Activated naive CD4-positive, alpha-beta T cell treated with anti-CD3 and anti-CD28 coated beads, Interleukin-2, amount 10 ng/mL, durations not matched to agents 7 days and 5 days (primary cell): Measurements from ENCODE around the gene IL15RA.

Experiments used
- CTCF ChIA-PET: fragments of 350-600 bp; sonication (Branson Sonifier 250); formaldehyde crosslinking; loops from one replicate; lab custom pipeline; 2021; ENCODE audit warnings: antibody characterized with exemption; lab: Charles Lee
- DNase-seq: peaks from one replicate; pipeline ENCODE4 v3.0.0-alpha.2; 2020
- H3K27ac Mint-ChIP-seq: one replicate; pipeline ENCODE4 v1.8.0; 2021; ENCODE audit warnings: mild to moderate bottlenecking, moderate library complexity, mixed read lengths
- H3K27me3 Mint-ChIP-seq: one replicate; pipeline ENCODE4 v1.8.0; 2021; ENCODE audit warnings: mild to moderate bottlenecking, mixed read lengths
- H3K36me3 Mint-ChIP-seq: one replicate; pipeline ENCODE4 v1.8.0; 2021; ENCODE audit warnings: mixed read lengths
- H3K4me1 Mint-ChIP-seq: one replicate; pipeline ENCODE4 v1.8.0; 2021; ENCODE audit warnings: mixed read lengths
- H3K4me3 Mint-ChIP-seq: one replicate; pipeline ENCODE4 v1.8.0; 2021; ENCODE audit warnings: mild to moderate bottlenecking, moderate library complexity, mixed read lengths
- H3K9me3 Mint-ChIP-seq: one replicate; pipeline ENCODE4 v1.8.0; 2021; ENCODE audit warnings: mixed read lengths

Gene IL15RA, protein sequence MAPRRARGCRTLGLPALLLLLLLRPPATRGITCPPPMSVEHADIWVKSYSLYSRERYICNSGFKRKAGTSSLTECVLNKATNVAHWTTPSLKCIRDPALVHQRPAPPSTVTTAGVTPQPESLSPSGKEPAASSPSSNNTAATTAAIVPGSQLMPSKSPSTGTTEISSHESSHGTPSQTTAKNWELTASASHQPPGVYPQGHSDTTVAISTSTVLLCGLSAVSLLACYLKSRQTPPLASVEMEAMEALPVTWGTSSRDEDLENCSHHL

DNA sequence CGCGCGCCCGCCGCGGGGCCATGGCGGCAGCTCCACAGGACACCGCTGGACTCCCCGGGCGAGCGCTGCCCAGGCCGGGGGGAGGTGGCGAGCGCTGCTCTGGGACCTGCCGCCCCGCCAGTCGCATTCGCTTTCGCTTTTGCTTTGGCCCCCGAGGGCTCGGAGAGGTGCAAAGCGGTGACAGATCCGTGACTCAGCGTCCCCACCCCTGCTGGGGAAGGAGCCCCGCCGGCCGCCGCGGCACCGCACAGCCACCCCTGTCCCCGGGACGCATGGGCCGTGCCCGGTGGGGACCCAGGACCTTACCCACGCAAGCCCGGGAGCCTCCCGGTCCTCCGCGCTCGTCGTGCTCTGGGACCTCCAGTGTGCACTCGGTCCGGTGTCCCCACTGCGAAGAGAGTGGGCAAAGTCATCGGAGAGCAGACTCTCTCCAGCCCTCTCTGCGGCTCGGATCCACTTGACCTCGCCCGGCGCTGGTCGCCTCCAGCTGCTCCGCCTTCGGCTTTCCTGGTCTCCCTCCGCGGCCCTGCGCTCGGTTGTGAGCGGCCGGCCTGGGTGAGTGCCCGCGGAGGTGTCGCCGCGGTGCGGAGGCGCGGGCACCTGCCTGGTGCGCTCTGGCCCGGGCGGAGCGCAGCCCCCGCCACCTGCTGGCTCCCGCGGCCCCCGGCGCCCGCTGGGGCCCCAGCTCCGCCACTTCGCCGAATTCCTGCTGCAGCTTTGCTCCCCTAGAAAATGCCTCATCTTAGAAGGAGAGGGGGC is at the start of gene IL15RA:
IL15RA (minus strand) TSS at position 73 of the 759 bp plus-strand sequence; CDS start at position 22, 51 bp downstream.
- H3K4me3 Mint-ChIP-seq: peak within 1 kb of the TSS; percentile 88
- peak within 1 kb of the TSS; percentile 93 for H3K27ac Mint-ChIP-seq
- H3K9me3 Mint-ChIP-seq: no peaks in the 10 kb centered on the region
- peak; percentile 95 for DNase-seq
- CTCF ChIA-PET: interaction anchor here (1.0 to 1.6 kb wide), 3 partner anchors 14 to 348 kb away, joined by 3 to 4 read pairs (median 3); no protein-coding TSS in a partner anchor
- H3K4me1 Mint-ChIP-seq: peaks cover 27% of the 10 kb centered on the region
- H3K36me3 Mint-ChIP-seq: peaks cover 12% of the 10 kb centered on the region
- peaks cover 24% of the 10 kb centered on the region for H3K27me3 Mint-ChIP-seq

DNA sequence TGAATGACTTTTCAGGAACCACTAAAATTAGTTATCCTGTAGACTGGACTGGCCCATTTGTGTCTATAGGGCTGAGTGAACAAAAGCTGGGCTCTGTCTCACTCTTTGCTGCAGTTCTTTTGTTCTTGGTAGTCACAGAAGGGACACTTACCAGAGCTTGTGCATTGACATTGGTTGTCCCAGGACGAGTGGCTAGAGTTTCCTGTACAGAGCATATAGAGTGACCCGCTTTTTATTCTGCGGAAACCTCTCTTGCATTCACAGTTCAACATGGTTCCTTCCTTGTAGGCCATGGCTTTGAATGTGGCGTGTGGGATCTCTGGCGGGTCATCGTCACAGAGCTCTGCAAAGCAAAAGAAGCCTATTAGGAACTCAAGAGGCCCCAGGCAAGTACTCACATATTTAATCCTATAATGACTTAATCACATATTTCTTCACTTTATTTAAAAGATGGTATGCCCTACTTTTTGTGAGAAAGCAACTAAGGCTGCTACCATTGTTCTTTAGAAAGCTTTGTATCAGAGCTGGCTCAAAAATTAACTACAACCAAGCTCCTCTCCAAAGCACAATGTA is 48.4 kb upstream of the IL15RA start:
- no peak for DNase-seq
- Mint-ChIP-seq H3K4me1 (peaks cover 49% of the 10 kb centered on the region), H3K9me3 (peaks cover 9% of the 10 kb centered on the region), H3K27ac (no peak overlapping the region), H3K4me3 (no peak overlapping the region), H3K27me3 (no peaks in the 10 kb centered on the region), H3K36me3 (peaks cover 75% of the 10 kb centered on the region)
- CTCF ChIA-PET: interaction anchor here (0.7 kb wide), 2 partner anchors 61 to 128 kb away, joined by 3 read pairs; no protein-coding TSS in a partner anchor

DNA sequence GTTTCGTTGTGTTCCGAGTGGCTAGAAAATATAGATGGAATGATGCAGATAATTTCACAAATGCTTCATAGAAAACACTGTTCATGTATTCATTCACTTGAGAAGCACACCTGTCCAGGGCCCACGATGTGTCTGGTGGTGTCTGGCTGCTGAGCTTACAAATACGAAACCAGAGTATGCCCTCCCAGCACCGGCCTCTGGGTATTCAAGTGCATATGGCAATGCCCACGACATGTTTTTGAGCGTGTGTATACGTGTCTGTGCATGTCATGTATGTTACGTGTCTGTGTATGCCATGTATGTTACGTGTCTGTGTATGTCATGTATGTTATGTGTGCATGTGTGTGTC is 47.0 kb upstream of the IL15RA start:
- peaks cover 44% of the 10 kb centered on the region for H3K4me1 Mint-ChIP-seq

DNA sequence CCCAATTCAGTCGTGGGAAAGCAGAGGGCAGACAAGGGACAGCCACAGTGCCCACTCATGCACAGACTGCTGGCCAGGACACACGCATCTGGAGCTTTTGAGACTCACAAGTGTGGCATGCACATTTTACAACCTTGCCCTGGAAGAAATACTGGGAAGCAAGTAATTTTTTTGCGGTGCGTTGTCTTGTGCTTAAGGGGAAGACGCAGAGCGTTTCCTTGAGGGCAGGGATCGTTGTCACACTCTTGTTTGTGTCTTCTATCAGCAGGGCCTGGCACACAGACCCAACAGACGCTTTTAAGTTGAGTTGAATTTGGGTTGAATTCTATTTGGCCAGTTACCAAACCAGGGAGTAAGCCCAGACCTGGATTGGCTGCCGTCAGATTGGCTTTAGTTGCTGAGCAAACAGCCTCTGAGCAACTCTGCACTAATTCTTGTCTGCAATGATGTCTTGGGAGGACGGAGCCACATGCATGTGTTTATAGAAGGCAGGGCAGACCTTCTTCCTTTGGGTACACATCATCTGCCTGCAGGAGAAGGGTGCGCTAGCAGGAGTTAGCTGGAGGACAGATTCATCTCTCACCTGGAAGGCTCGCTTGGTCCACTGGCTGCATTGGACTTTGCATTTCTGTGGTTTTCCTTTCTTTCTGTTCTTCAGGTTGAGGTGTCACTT is 46.5 kb upstream of the IL15RA start:
- DNase-seq: no peak
- no peaks in the 10 kb centered on the region for H3K9me3 Mint-ChIP-seq
- H3K27ac Mint-ChIP-seq: peak overlapping the region; percentile 60
- peaks cover 48% of the 10 kb centered on the region for H3K4me1 Mint-ChIP-seq
- CTCF ChIA-PET: interaction anchor here (0.8 to 1.0 kb wide), 2 partner anchors 20 to 62 kb away, joined by 3 read pairs; no protein-coding TSS in a partner anchor
- no peaks in the 10 kb centered on the region for H3K27me3 Mint-ChIP-seq
- H3K36me3 Mint-ChIP-seq: peaks cover 83% of the 10 kb centered on the region
- H3K4me3 Mint-ChIP-seq: no peak overlapping the region

More for the DNA sequence above, 47.0 kb upstream of the IL15RA start:
- peaks cover 78% of the 10 kb centered on the region for H3K36me3 Mint-ChIP-seq
- H3K27ac Mint-ChIP-seq: peak overlapping the region; percentile 60
- CTCF ChIA-PET: interaction anchor here (0.8 kb wide), 1 partner anchor 21 kb away, joined by 3 read pairs; no protein-coding TSS in a partner anchor
- no peak for DNase-seq
- H3K4me3 Mint-ChIP-seq: no peak overlapping the region
- H3K9me3 Mint-ChIP-seq: no peaks in the 10 kb centered on the region
- no peaks in the 10 kb centered on the region for H3K27me3 Mint-ChIP-seq

DNA sequence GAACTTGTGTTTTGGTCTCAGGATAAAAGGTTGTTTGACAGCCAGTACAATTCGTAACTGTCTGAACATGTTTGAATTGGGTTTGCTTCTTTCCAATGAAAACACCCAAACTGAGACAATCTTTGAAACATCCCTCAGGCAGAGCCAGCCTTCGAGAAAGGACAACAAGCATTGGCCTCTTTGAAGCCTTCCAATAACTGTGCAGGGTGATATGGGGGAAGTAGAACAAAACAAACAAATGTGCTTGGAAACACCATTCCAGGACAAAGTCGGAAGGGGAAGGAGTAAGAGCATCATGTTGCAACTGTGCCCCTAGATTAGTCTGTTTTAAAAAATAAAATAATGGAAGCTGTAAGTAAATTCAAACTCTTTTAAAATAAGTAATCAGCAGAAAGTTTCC is 45.3 kb upstream of the IL15RA start:
- Mint-ChIP-seq H3K36me3 (peaks cover 82% of the 10 kb centered on the region), H3K9me3 (no peaks in the 10 kb centered on the region), H3K4me3 (no peak overlapping the region), H3K27ac (no peak overlapping the region), H3K4me1 (peaks cover 40% of the 10 kb centered on the region), H3K27me3 (no peaks in the 10 kb centered on the region)
- no peak for DNase-seq
- CTCF ChIA-PET: interaction anchor here (1.0 kb wide), 2 partner anchors 14 to 63 kb away, joined by 3 read pairs; no protein-coding TSS in a partner anchor

DNA sequence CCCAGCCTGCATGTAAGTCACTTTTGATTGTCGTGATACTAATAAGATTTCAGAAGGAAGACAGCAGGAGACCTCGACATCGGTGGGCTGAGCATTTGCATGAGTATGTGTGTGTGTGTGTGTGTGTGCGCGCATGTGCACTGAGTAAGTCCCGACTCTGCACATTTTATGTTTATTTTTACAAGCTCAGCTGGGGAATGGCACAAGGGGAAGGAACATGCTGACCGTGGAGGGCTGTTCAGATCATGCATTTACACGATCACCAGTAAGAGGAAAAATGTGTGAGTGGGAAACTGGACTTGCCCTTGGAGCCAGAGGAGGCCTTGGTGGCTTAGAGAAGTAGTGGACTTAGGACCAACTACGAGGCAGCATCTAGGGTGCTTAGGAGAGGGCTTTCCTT is 43.5 kb upstream of the IL15RA start:
- Mint-ChIP-seq H3K9me3 (no peaks in the 10 kb centered on the region), H3K27me3 (no peaks in the 10 kb centered on the region), H3K36me3 (peaks cover 82% of the 10 kb centered on the region), H3K4me1 (peaks cover 42% of the 10 kb centered on the region), H3K4me3 (no peak overlapping the region), H3K27ac (peak overlapping the region; percentile 62)
- DNase-seq: no peak
- CTCF ChIA-PET: no interaction called here

DNA sequence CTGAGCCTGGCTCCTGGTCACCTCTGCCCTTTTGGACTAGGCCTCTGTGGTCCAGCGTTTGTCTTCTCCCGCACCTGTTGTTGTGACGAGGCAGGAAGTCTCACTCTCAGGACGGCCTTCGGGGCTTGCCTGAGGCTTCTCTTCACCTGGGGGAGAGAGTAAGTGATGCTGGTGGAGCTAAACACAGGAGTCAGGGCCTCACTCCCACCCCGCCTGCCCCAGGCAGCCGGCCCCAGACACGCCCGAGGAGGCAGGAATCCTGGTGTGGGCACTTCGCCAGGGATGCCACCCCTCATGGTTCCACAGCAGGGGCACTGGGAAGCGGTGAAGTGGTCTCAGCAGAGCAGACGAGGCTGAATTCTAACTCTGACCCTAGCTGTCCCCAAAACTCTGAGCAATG is 42.5 kb upstream of the IL15RA start:
- no peaks in the 10 kb centered on the region for H3K9me3 Mint-ChIP-seq
- H3K4me3 Mint-ChIP-seq: no peak overlapping the region
- DNase-seq: no peak
- H3K4me1 Mint-ChIP-seq: peaks cover 52% of the 10 kb centered on the region
- peaks cover 84% of the 10 kb centered on the region for H3K36me3 Mint-ChIP-seq
- H3K27ac Mint-ChIP-seq: no peak overlapping the region
- H3K27me3 Mint-ChIP-seq: no peaks in the 10 kb centered on the region
- CTCF ChIA-PET: interaction anchor here (0.7 kb wide), 1 partner anchor 13 kb away, joined by 4 read pairs; no protein-coding TSS in a partner anchor

DNA sequence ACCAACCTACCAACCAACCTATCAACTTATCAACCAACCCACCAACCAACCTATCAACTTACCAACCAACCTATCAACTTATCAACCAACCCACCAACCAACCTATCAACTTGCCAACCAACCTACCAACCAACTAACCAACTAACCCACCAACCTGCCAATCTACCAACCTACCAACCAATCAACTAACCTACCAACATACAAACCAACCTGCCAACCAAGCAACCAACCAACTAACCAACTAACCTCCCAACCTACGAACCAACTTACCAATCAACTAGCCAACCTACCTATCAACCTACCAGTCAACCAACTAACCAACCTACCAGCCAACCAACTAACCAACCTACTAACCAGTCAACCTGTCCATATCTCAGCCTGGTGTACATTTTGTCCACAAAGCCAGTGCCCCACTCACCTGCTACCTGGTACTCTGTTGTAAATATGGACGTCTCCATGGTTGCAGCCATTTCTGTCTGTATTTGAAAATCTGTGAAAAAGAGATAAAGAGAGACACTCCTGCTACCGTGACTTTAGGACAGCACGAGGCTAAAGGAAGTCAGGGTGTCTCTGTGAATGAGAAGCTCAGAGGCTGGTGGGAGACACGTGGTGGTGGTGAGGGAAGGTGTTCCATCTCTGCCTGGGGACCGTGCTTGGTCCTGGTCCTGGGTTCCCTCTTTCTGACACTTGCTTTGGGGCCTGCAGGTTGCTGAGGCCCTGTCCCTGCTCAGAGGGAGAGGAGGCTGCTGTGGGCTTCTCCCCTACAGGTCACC is 41.9 kb upstream of the IL15RA start:
- DNase-seq: no peak
- H3K4me3 Mint-ChIP-seq: no peak overlapping the region
- H3K27ac Mint-ChIP-seq: peak overlapping the region; percentile 58
- H3K27me3 Mint-ChIP-seq: no peaks in the 10 kb centered on the region
- CTCF ChIA-PET: no interaction called here
- H3K4me1 Mint-ChIP-seq: peaks cover 57% of the 10 kb centered on the region
- H3K9me3 Mint-ChIP-seq: no peaks in the 10 kb centered on the region
- H3K36me3 Mint-ChIP-seq: peaks cover 84% of the 10 kb centered on the region

DNA sequence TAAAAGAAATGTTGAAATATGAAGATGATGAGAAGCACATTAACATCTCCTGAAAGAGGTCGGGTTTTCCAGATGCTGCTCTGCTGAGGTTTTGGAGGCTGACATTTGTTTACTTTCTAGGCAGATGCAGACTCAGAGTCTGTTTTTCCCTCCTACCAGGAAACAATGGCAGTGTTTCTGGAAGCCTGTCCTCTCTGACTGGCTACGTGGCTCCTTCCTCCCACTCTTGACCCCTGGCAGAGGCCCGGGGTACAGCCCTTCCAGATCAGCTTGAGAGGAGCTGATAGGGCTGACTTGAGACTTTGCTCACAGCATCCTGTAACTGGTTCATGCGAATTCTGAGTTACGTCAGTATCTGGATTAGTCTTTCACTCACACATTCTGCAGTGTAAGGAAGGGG is 41.1 kb upstream of the IL15RA start:
- no peak for DNase-seq
- H3K27ac Mint-ChIP-seq: peak overlapping the region; percentile 58
- CTCF ChIA-PET: no interaction called here
- H3K27me3 Mint-ChIP-seq: no peaks in the 10 kb centered on the region
- no peaks in the 10 kb centered on the region for H3K9me3 Mint-ChIP-seq
- peaks cover 58% of the 10 kb centered on the region for H3K4me1 Mint-ChIP-seq
- peaks cover 82% of the 10 kb centered on the region for H3K36me3 Mint-ChIP-seq
- no peak overlapping the region for H3K4me3 Mint-ChIP-seq

DNA sequence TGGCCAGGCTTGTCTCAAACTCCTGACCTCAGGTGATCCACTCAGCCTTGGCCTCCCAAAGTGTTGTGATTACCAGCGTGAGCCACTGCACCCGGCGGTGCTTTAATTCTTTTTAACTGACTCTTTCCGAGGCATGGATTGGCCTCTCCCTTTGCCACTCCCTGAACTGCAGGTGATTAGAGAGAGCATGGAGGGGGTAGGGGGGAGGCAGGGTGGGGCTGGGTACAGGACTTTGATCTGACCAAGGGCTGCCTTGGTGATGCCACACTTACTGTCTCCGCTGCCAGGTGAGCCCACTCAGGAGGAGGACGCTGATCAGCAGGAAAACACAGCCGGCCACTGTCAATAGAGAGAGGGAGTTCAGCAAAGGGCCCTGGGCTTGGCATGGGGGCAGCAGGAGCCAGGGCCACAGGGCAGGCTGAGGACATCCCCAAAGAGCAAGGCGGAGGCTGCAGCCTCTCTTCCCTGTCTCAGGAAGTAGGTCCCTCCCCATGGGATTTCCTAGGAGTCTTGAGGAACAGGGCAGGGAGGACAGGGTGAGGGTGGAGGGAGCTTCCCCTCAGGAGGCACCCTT is 40.5 kb upstream of the IL15RA start:
- H3K27me3 Mint-ChIP-seq: no peaks in the 10 kb centered on the region
- H3K4me3 Mint-ChIP-seq: no peak overlapping the region
- CTCF ChIA-PET: interaction anchor here (1.3 kb wide), 1 partner anchor 32 kb away, joined by 5 read pairs; no protein-coding TSS in a partner anchor
- H3K9me3 Mint-ChIP-seq: no peaks in the 10 kb centered on the region
- H3K4me1 Mint-ChIP-seq: peaks cover 57% of the 10 kb centered on the region
- no peak for DNase-seq
- H3K36me3 Mint-ChIP-seq: peaks cover 80% of the 10 kb centered on the region
- peak overlapping the region; percentile 20 for H3K27ac Mint-ChIP-seq

DNA sequence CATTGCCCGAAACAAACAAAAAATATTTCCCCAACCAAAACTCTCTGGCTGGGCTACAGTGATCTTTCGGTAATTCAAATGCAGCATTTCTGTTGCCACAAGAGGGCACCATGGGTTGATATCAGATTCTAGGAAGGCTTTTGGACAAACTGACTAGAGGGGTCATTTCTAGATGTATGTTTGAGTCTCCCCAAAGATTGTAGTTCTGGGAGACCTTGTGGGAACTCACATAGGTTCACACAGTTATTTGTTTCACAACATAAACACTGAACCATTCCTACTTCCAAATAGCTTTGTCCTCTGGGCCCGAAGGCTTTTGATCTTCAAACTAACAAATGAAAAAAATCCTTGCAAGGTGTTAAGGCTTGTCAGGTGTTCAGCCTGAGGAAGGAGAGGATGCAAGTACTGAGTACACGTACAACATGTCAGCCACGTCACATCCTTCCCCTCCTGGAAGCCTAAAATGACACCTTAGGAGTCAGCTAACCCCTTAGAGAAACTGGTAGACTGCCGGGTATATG is 37.0 kb upstream of the IL15RA start:
- H3K36me3 Mint-ChIP-seq: peaks cover 67% of the 10 kb centered on the region
- H3K27ac Mint-ChIP-seq: peak overlapping the region; percentile 99
- peaks cover 43% of the 10 kb centered on the region for H3K4me1 Mint-ChIP-seq

DNA sequence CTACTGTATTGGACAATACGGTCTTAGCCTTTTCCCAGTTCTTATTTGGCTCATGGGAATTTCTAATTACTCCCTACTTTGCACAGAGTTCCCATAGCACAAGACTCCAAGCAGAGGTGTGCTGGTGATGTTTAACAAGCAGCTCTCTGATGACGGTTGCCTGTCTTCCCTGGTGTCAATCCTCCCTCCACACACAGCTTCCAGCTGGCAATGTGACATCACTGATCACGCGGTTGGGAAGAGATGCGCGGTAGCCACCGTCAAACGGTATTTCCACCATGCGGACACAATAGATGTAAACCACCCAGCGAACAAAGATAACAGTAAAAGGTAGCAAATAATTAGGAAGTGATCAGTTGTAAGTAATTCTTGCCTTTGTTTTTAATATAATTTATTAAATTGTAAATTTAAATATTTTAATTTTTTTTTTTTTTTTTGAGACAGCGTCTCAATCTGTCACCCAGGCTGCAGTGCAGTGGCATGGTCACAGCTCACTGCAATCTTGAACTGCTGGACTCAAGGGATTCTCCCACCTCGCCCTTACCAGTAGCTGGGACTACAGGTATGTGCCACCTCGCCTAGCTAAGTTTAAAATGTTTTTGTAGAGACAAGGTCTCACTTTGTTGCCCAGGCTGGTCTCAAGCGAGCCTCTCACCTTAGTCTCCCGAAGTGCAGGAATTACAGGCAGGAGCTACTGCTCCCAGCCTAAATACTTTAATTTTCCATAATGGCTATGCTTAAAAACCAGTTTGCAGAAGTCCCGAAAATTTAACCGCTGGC is 36.3 kb upstream of the IL15RA start:
- Mint-ChIP-seq H3K9me3 (no peaks in the 10 kb centered on the region), H3K36me3 (peaks cover 61% of the 10 kb centered on the region), H3K27me3 (no peaks in the 10 kb centered on the region), H3K4me1 (peaks cover 36% of the 10 kb centered on the region), H3K27ac (peak overlapping the region; percentile 99), H3K4me3 (no peak overlapping the region)
- DNase-seq: no peak
- CTCF ChIA-PET: interaction anchor here (0.8 to 2.9 kb wide), 10 partner anchors 11 to 390 kb away, joined by 3 to 26 read pairs (median 4); no protein-coding TSS in a partner anchor

More for the DNA sequence above, 37.0 kb upstream of the IL15RA start:
- Mint-ChIP-seq H3K9me3 (no peaks in the 10 kb centered on the region), H3K4me3 (peak overlapping the region; percentile 30), H3K27me3 (no peaks in the 10 kb centered on the region)
- CTCF ChIA-PET: interaction anchor here (0.7 to 2.9 kb wide), 15 partner anchors 14 to 389 kb away, joined by 3 to 26 read pairs (median 4); partner anchors contain the start of gene IL2RA
- peak; percentile 77 for DNase-seq
